ENCODE results near the gene CDKAL1. TPM values are rescaled to one million over a fixed set of nuclear protein-coding genes. Genes with fewer than 3 reads are reported as not detected.
"Not testable (repeated sequence)": the region's sequence is repeated elsewhere in the genome, so short reads cannot be mapped to it uniquely, and the experiment has no call there.

The CDKAL1 gene
- total and polyA plus RNA-seq, 2 donors (not counting 3 experiments of a cell fraction or from before 2014, with no cell fraction given) = 6.1 to 20.5 TPM

GRCh38 chr6:21193790-21194475 lies 659.7 kb downstream of the CDKAL1 start:
- DNase-seq (ENCODE audit: low read depth, low spot score) (no peak), FAIRE-seq (no peak)
- H3K36me3 ChIP-seq (ENCODE audit: control insufficient read depth in 2 of 2, extremely low read depth in 1 of 2, insufficient read depth in 2 of 2, low read length in 2 of 2) = no peaks in the 10 kb centered on the region
- dilution Hi-C loops (cut with MboI; ENCODE audit: extremely low pct_ligation_motif_present, low sequenced_read_pairs) = no loop called here
- CTCF ChIA-PET = no interaction called here
- H3K4me3 ChIP-seq (replicated peaks in 1 of 3; ENCODE audit: insufficient read depth in 1 of 3, low read depth in 1 of 3, low read length in 3 of 3) = no peak overlapping the region
- no peaks in the 10 kb centered on the region for H3K79me2 ChIP-seq (ENCODE audit: control insufficient read depth, insufficient read depth, low read length)
- H2AFZ ChIP-seq (ENCODE audit: low read depth, low read length) = no peak overlapping the region
- no peak for TF ChIP-seq CTCF (IDR thresholded peaks at IDR 0.05; ENCODE audit: extremely low read depth in 1 of 2, insufficient read depth in 1 of 2, low read depth in 1 of 2, low read length in 2 of 2)
- TF ChIP-seq JUN (IDR thresholded peaks at IDR 0.05; ENCODE audit: borderline replicate concordance, insufficient read depth, insufficient read length, low read depth) = no peak
- no peak for TF ChIP-seq POLR2AphosphoS5 (IDR thresholded peaks at IDR 0.05; ENCODE audit: insufficient read depth, low read depth, low read length)
- TF ChIP-seq POLR2A (IDR thresholded peaks at IDR 0.05; ENCODE audit: low read depth, low read length) = no peak
- no peak for TF ChIP-seq GATA2 (IDR thresholded peaks at IDR 0.05; ENCODE audit: insufficient read depth, insufficient read length, low read depth, low read length)
- no peak for TF ChIP-seq MAX (IDR thresholded peaks at IDR 0.05; ENCODE audit: insufficient read depth, insufficient read length)
- no peak for TF ChIP-seq MYC (IDR thresholded peaks at IDR 0.05; ENCODE audit: low read depth, low read length)
- no peak for TF ChIP-seq EZH2 (IDR thresholded peaks at IDR 0.05; ENCODE audit: borderline replicate concordance, low read depth, low read length, severe bottlenecking)
- TF ChIP-seq FOS (IDR thresholded peaks at IDR 0.05; ENCODE audit: borderline replicate concordance, insufficient read depth, low read length) = no peak
- no peaks in the 10 kb centered on the region for H4K20me1 ChIP-seq (replicated peaks; ENCODE audit: control insufficient read depth, extremely low read depth, insufficient read depth, low read length)
- H3K27me3 ChIP-seq (ENCODE audit: control insufficient read depth in 2 of 2, insufficient read depth in 2 of 2, low read length in 2 of 2) = no peaks in the 10 kb centered on the region
- no TSS peak for BruUV-seq (replicated peaks)
- peaks cover 5% of the 10 kb centered on the region for H3K4me1 ChIP-seq (ENCODE audit: control insufficient read depth, extremely low read depth, insufficient read depth, low read length)
- H3K27ac ChIP-seq (ENCODE audit: insufficient read depth, low read depth, low read length) = no peak overlapping the region
- POLR2A ChIA-PET = no interaction called here
- no peak overlapping the region for H3K4me2 ChIP-seq (ENCODE audit: insufficient read depth, low read length)
- no peak overlapping the region for H3K9ac ChIP-seq (replicated peaks; ENCODE audit: extremely low read depth, insufficient read depth, low read length)
- intact Hi-C loops (cut with micrococcal nuclease) = no loop called here
- H3K9me3 ChIP-seq (replicated peaks; ENCODE audit: control insufficient read depth, insufficient read depth, low read length) = no peaks in the 10 kb centered on the region
- H3K9me1 ChIP-seq (replicated peaks; ENCODE audit: control insufficient read depth, extremely low read depth, insufficient read depth, low read length) = no peaks in the 10 kb centered on the region

- H3K27me3 ChIP-seq (ENCODE audit: control insufficient read depth in 2 of 2, insufficient read depth in 2 of 2, low read length in 2 of 2); H3K4me3 ChIP-seq (replicated peaks in 1 of 3; ENCODE audit: insufficient read depth in 1 of 3, low read depth in 1 of 3, low read length in 3 of 3); H2AFZ ChIP-seq (ENCODE audit: low read depth, low read length); H4K20me1 ChIP-seq (replicated peaks; ENCODE audit: control insufficient read depth, extremely low read depth, insufficient read depth, low read length); H3K9me1 ChIP-seq (replicated peaks; ENCODE audit: control insufficient read depth, extremely low read depth, insufficient read depth, low read length); H3K9me3 ChIP-seq (replicated peaks; ENCODE audit: control insufficient read depth, insufficient read depth, low read length); H3K9ac ChIP-seq (replicated peaks; ENCODE audit: extremely low read depth, insufficient read depth, low read length); DNase-seq (ENCODE audit: low read depth, low spot score); H3K4me2 ChIP-seq (ENCODE audit: insufficient read depth, low read length); intact Hi-C loops (cut with micrococcal nuclease); POLR2A ChIA-PET; BruUV-seq (replicated peaks); H3K4me1 ChIP-seq (ENCODE audit: control insufficient read depth, extremely low read depth, insufficient read depth, low read length); H3K36me3 ChIP-seq (ENCODE audit: control insufficient read depth in 2 of 2, extremely low read depth in 1 of 2, insufficient read depth in 2 of 2, low read length in 2 of 2); H3K27ac ChIP-seq (ENCODE audit: insufficient read depth, low read depth, low read length); dilution Hi-C loops (cut with MboI; ENCODE audit: extremely low pct_ligation_motif_present, low sequenced_read_pairs); FAIRE-seq; H3K79me2 ChIP-seq (ENCODE audit: control insufficient read depth, insufficient read depth, low read length): not testable (repeated sequence)
- CTCF ChIA-PET = interaction anchor here (1.1 kb wide), 1 partner anchor 13 kb away, joined by 3 read pairs; no protein-coding TSS in a partner anchor
Measured at GRCh38 chr6:21195301-21195700, 661.0 kb downstream of the CDKAL1 start.
